Measurements from ENCODE around the gene TMEM88. TPM values are rescaled to one million over a fixed set of nuclear protein-coding genes. Genes with fewer than 3 reads are reported as not detected.

TMEM88 gene
- total and polyA plus RNA-seq, 2 of the 13 experiments (the other 11 are each of a cell fraction or from before 2014, with no cell fraction given): 0.31 to 0.66 TPM

- no peak for TF ChIP-seq ELF3 (CRISPR knock-in tag; IDR thresholded peaks at IDR 0.05)
- TF ChIP-seq ZNF772 (CRISPR knock-in tag; IDR thresholded peaks at IDR 0.05): no peak
- no peak for TF ChIP-seq DNMT1 (CRISPR knock-in tag; IDR thresholded peaks at IDR 0.05)
- no peak for TF ChIP-seq FOSL2 (CRISPR knock-in tag; IDR thresholded peaks at IDR 0.05)
- TF ChIP-seq SOX6 (IDR thresholded peaks at IDR 0.05): no peak
- TF ChIP-seq SOX6 (CRISPR knock-in tag; IDR thresholded peaks at IDR 0.05): no peak
- no peak for TF ChIP-seq FOXP4 (CRISPR knock-in tag; IDR thresholded peaks at IDR 0.05)
- no peak for TF ChIP-seq ZNF296 (CRISPR knock-in tag; conservative IDR thresholded peaks at IDR 0.05)
- TF ChIP-seq TOPORS (CRISPR knock-in tag; IDR thresholded peaks at IDR 0.05): no peak
- TF ChIP-seq ZBTB20 (CRISPR knock-in tag; IDR thresholded peaks at IDR 0.05; ENCODE audit: borderline replicate concordance, low read depth): no peak
- TF ChIP-seq, protein P1, sequence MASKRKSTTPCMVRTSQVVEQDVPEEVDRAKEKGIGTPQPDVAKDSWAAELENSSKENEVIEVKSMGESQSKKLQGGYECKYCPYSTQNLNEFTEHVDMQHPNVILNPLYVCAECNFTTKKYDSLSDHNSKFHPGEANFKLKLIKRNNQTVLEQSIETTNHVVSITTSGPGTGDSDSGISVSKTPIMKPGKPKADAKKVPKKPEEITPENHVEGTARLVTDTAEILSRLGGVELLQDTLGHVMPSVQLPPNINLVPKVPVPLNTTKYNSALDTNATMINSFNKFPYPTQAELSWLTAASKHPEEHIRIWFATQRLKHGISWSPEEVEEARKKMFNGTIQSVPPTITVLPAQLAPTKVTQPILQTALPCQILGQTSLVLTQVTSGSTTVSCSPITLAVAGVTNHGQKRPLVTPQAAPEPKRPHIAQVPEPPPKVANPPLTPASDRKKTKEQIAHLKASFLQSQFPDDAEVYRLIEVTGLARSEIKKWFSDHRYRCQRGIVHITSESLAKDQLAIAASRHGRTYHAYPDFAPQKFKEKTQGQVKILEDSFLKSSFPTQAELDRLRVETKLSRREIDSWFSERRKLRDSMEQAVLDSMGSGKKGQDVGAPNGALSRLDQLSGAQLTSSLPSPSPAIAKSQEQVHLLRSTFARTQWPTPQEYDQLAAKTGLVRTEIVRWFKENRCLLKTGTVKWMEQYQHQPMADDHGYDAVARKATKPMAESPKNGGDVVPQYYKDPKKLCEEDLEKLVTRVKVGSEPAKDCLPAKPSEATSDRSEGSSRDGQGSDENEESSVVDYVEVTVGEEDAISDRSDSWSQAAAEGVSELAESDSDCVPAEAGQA (IDR thresholded peaks at IDR 0.05; ENCODE audit: low read depth): no peak
- TF ChIP-seq, protein P1 (CRISPR knock-in tag; IDR thresholded peaks at IDR 0.05; ENCODE audit: borderline replicate concordance): 0 out of 2 replicates have a peak, but pooled peaks have one; percentile 28
- no peak for TF ChIP-seq ZNF329 (CRISPR knock-in tag; IDR thresholded peaks at IDR 0.05; ENCODE audit: low read depth)
- peak; percentile 5; the same call in 1 of the 2 replicates for TF ChIP-seq AKAP8 (CRISPR knock-in tag; IDR thresholded peaks at IDR 0.05)
- TF ChIP-seq GTF3A (CRISPR knock-in tag; conservative IDR thresholded peaks at IDR 0.05): 0 out of 2 replicates have a peak, but pooled peaks have one; percentile 43
- no peak for TF ChIP-seq NCOA1 (CRISPR knock-in tag; IDR thresholded peaks at IDR 0.05)
- peak; percentile 95 for TF ChIP-seq RXRA (CRISPR knock-in tag; IDR thresholded peaks at IDR 0.05)
- TF ChIP-seq NCOA2 (CRISPR knock-in tag; IDR thresholded peaks at IDR 0.05): no peak
- TF ChIP-seq ZNF598 (CRISPR knock-in tag; IDR thresholded peaks at IDR 0.05; ENCODE audit: borderline replicate concordance): no peak
- no peak for TF ChIP-seq HOXA7 (CRISPR knock-in tag; IDR thresholded peaks at IDR 0.05)
- TF ChIP-seq ZNF891 (CRISPR knock-in tag; IDR thresholded peaks at IDR 0.05): no peak
- peak; percentile 16; the same call in 1 of the 2 replicates for TF ChIP-seq MAX (IDR thresholded peaks at IDR 0.05)
- TF ChIP-seq, protein P2, sequence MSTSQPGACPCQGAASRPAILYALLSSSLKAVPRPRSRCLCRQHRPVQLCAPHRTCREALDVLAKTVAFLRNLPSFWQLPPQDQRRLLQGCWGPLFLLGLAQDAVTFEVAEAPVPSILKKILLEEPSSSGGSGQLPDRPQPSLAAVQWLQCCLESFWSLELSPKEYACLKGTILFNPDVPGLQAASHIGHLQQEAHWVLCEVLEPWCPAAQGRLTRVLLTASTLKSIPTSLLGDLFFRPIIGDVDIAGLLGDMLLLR (CRISPR knock-in tag; IDR thresholded peaks at IDR 0.05): no peak
- no peak for TF ChIP-seq RORA (CRISPR knock-in tag; IDR thresholded peaks at IDR 0.05)
These were observed 18.9 kb upstream of the TMEM88 start (continued) for GRCh38 chr17:7835814-7836595.

Data from HepG2 (cell line).